HG03378 (cell line): Measurements from ENCODE around the gene FANCE.
"Not testable (repeated sequence)": the region's sequence is repeated elsewhere in the genome, so short reads cannot be mapped to it uniquely, and the experiment has no call there.

Experiments used
- ATAC-seq: cut with Tn5 transposase; IDR thresholded peaks from one replicate; pipeline ENCODE4 v1.9.1; 2021; ENCODE audit warnings: mild to moderate bottlenecking, moderate library complexity; ENCODE audit not compliant: unreplicated experiment

FANCE gene

DNA sequence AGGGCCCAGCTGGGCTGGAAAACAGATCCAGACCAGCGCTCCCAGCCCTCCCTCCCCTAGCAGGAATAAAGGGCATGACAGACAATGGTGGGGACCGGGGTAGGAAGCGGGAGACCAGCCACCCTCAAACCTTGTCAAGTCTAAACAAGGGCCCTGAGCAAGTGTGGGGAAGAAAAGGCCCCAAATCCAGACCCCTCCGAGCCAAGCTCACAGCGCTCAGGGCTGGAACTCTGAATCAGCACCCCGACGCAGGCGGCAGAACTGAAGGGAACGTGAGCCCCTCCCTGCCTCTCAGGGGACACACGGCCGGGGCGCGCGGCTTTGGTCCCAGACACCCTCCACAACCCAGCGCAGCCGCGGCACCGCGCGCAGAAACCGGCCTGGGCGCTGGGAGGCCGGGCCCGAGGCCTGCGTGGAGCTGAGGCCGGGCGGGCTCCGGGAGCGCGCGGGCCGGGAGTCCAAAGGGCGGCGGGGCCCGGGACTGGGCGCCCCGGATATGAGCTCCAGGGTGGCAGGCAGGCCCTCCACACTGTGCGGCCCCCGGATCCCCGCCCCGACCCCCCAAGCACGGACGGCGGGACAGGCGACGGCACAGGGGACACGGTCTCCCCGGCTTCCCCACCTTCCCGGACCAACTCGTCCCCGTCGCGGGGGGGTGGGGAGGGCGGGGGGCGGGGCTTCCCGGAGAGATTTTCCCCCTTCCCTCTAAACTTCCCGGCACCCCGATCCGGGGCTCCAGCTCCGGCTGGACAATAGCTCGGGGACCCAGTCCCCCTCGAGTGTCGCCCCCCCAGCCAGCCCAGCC, 44.1 kb downstream of the FANCE start:
- no peak for ATAC-seq

GRCh38 chr6:35496841-35497570, 44.9 kb downstream of the FANCE start, which contains the start of gene TEAD3:
TEAD3 (minus strand) TSS chr6:35497079.
- ATAC-seq, result no peak

DNA sequence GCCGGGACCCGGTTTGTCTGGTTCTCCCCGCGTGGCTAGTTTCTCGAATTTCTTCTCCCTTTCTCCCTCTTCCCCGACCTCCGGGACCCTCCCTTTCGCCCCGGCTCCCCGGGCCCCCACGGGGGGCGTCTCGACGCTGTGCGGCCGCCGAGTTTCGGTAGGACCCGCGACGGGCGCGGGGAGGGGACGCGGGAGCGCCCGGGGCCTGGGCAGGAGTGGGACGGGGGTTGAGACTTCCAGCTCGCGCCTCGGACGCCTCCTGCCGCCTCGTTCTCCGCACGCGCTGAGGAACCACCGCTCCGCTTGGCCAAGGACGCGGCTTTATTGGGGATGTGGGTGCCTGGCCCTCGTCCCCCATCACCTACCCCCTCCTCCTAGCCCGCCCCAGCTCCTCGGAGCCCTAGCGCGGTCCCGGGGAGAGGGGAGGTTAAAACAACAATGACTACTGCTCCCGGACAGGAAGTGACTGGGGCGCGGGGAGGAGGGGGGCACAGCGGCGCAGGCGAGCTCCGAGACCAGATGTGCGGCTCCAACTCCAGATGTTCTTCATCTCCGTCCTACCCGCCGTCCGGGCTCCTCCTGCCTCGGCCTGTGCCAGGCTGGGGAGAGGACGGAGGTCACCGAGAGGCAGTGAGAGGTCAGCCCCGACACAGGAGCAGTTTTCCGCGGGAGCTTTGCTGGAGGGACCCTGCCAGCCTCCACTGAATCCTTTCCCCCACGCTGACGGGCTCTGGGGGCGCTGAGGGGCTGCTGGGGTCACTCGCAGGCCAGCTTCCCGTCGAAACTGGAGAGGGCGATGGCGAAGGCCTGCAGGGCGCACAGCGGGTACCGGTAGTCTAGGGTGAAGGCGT, 45.7 kb downstream of the FANCE start:
- ATAC-seq, result no peak

GRCh38 chr6:35498422-35499067, 46.4 kb downstream of the FANCE start:
- no peak for ATAC-seq

DNA sequence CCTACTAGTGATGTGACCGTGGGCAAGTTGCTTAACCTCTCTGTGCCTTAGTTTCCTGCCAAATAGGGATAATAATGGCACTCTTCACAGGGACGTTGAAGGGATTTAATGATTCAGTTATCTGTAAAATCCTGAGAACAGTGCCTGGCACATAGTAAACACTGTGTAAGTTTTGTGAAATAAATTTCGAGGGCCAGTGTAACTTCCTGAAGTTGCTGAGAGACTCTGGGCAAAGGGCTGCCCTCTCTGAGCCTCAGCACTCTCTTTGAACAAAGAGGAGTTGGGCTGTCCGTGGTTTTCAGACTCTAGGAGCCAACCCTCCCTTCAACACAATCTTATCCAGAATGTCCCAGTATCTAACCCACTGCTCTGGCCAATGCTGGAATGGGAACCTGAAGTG, 47.2 kb downstream of the FANCE start:
- no peak for ATAC-seq

- no peak for ATAC-seq
Observed at GRCh38 chr6:35500782-35501181, 48.6 kb downstream of the FANCE start.

GRCh38 chr6:35501784-35502183, 49.6 kb downstream of the FANCE start:
- no peak for ATAC-seq

DNA sequence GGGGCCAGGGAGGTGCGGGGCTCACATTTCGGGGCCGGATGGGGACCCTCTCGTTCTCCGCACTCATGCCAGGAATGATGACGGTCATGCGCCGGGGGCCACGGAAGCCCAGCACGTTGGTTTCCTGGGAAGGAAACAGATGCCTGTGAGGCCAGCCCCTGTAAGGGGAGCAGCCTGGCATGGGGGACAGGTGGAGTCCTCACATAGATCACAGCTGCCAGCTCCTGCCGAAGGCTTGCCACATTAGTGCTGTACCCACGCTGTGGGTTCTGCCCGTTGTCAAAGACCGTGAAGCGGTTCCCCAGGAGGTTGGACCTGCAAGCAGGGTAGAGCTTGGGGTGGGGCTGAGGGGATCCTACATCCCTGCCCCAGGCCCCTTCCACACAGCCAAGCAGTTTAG, 51.4 kb downstream of the FANCE start:
- ATAC-seq, result no peak

DNA sequence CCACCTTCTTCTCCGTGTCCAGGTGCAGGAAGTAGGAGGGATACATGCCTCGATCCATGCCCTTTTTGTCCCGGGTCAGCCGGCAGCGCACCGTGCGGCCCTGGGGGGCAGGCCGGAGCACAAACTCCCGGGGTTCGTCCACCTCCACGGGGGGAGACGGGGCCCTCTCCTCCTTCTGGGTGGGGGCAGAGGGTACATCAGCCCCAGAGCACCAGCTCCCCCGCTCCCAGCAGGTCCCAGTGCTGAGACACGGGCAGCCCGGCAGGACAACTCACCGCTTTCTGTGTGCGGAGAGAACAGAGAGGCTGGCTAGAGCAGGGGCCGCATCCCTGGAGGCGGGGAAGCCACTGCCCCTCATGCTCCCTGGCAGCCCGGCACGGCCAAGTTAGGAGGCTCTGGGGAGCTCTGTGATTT, 53.9 kb downstream of the FANCE start:
- no peak for ATAC-seq

DNA sequence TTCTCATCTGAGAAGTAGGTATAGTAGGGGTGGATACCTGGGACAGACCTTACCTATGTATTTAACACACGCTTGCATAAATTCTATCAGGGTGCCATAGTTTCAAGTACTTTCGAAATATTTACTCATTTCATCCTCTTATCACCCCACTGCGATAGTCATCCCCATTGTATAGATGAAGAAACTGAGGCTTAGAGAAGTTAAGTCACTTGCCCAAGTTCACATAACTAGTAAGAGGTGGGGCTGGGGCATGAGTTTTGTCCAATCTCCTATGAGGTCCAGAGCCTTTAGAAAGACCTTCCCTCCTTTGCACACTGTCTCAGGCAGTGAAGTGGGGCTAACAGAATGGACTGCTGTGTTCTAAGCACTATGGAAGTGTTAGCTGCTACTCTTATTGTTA, 54.4 kb downstream of the FANCE start:
- no peak for ATAC-seq

DNA sequence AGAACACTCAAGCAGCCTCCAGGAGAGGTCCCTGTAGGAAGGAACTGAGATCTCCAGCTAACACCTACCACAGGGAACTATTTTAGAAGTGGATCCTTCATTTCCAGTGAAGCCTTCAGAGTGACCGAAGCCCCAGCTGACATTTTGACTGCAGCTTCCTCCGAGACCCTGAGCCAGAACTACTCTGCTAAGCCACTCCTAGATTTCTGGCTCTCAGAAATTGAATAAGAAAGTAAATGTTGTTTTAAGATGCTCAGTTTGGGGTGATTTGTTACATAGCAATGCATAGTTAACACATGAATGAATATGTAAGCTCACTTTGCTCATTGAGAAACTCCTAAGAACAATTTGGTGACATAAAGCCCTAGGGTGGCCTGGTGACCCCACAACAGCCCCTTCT, 55.1 kb downstream of the FANCE start:
- ATAC-seq, result no peak

- no peak for ATAC-seq
Observed at GRCh38 chr6:35508027-35508426, 55.9 kb downstream of the FANCE start.

DNA sequence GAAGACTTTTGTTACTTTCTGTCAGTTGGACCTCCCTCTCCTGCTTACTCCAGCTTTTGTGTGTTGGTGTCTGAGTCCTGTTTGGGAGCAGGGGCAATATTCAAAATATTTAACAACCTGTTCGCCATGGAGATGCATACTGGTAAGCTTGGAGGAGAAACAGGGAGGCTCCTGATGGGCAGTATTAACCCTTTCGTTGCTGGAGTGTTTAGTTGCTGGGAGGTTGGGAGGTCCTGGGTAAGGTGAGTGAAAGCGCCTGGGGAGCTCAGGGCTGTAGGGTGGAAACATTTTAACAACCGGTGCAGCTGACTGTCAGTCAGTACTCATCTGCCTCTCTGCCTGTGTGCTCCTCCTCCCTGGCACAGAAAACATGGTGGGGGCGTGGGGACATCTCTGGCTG, 56.4 kb downstream of the FANCE start:
- no peak for ATAC-seq

- no peak for ATAC-seq
Observed at GRCh38 chr6:35510916-35511561, 58.9 kb downstream of the FANCE start.

DNA sequence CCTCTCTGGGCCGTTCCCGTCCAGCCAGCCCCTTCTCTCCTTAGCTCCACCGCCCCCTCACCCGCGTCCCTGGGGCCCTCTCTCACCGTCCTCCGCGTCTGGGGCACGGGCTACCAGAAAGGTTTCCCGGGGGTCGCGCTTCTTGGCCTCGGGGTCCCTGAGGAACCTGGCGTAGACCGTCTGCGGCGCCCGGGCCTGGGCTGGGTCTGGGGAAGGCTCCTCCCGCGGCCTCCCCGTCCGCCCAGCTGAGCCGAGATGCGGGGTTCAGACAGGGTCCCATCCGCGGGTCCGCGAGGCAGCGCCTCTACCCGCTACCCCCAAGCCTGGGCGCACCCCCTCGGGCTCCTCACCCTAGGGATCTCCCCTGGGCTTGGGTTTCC, 59.4 kb downstream of the FANCE start:
- no peak for ATAC-seq

GRCh38 chr6:35512006-35512405, 59.9 kb downstream of the FANCE start:
- ATAC-seq, result no peak

DNA sequence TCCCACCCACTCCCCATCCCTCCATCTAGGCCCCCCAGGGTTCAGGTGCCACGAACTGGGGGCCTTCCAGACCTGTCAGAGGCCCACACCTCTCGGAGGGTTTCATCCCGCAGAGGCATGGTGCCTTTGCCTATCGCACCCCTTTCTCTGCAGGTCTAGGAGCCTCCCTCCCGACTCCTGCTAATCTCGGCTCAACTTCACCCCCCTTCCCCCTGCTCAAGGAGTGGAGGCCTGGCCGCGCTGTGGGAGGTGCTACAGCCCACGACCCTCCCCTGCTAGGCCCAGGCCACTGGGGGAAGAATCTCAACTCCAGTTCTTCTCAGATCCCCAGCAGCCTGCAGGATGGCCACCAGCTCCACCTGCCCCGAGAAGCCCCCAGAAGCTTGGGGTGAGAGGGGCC, 60.6 kb downstream of the FANCE start, which contains the start of gene TULP1:
Gene TULP1, minus strand, starts transcription at position 157 of the 400 bp plus-strand sequence. Its CDS starts 38 bp downstream, at position 119.
- no peak for ATAC-seq

DNA sequence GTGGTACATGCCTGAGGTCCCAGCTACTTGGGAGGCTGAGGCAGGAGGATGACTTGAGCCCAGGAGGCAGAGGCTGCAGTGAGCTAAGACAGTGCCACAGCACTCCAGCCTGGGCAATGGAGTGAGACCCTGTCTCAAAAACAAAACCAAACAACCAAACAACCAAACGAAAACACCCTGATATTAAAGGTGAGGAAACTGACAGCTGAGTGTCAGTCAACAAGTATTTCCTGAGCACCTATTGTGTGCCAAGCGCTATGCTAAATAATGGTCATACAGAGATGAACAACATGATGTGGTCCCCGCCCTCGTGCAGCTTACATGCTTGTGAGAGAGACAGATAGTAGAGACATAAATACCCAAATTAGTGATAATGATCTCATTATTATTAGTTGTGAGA, 62.4 kb downstream of the FANCE start:
- no peak for ATAC-seq

GRCh38 chr6:35515939-35516338, 63.8 kb downstream of the FANCE start:
- ATAC-seq, result not testable (repeated sequence)
